ENCODE results near the gene SDF4. TPM values are rescaled to one million over a fixed set of nuclear protein-coding genes. Genes with fewer than 3 reads are reported as not detected.

The SDF4 gene
- polyA plus RNA-seq, 12 donors: 71.1 to 160 (median 81.8) TPM; not detected in 1

DNA sequence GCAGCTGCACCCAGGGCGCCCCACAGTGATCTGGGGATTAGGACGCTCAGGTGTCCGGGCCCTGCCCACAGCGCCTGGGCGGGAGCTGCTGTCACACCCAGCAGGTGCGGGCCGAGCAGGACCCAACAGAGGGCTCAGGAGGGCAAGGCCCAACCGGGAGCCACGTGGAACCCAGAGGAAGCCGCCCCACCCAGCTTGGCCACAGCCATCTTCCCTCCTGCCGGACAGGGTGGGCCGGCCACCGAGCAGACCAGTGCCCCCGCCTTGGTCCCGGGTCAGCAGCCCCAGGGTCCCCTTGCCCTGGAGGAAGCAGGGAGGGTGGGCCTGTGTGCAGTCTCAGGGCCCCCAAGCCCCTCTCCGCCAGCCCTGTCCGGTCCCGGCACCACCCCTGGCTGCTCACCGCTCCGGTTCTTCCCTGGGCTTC, 64.4 kb downstream of the SDF4 start:
- DNase-seq: no peak

Other genes starting within 250 kb of the SDF4 start
- 1 to 10 TPM in 9 of 12 donors, under 1 TPM in 1, not detected in 2; 0.73 to 5.3 (median 1.7) TPM for gene PERM1, start 249.9 kb downstream of the SDF4 start, polyA plus RNA-seq (ENCODE audit: insufficient read length in 12 of 12)
- gene HES4, start 231.9 kb downstream of the SDF4 start, polyA plus RNA-seq (ENCODE audit: insufficient read length in 12 of 12): 10 to 100 TPM in 7 of 12 donors, 1 to 10 TPM in 4, not detected in 1; 6.4 to 34.3 (median 10.3) TPM
- 10 to 100 TPM in 1 of 12 donors, 1 to 10 TPM in 10, not detected in 1; 5.0 to 28.8 (median 6.8) TPM for gene ISG15, start 218.5 kb downstream of the SDF4 start, polyA plus RNA-seq (ENCODE audit: insufficient read length in 12 of 12)
- 10 to 100 TPM in 11 of 12 donors, not detected in 1; 26.2 to 84.3 (median 35.7) TPM for gene AGRN, start 211.9 kb downstream of the SDF4 start, polyA plus RNA-seq (ENCODE audit: insufficient read length in 12 of 12)
- under 1 TPM in 5 of 12 donors, not detected in 7; 0.09 to 0.43 (median 0.13) TPM for gene RNF223, start 157.7 kb downstream of the SDF4 start, polyA plus RNA-seq (ENCODE audit: insufficient read length in 12 of 12)
- 10 to 100 TPM in 1 of 12 donors, 1 to 10 TPM in 10, not detected in 1; 3.5 to 11.4 (median 5.6) TPM for gene C1orf159, start 115.9 kb downstream of the SDF4 start, polyA plus RNA-seq (ENCODE audit: insufficient read length in 12 of 12)
- under 1 TPM in 7 of 12 donors, not detected in 5; 0.10 to 0.72 (median 0.33) TPM for gene TTLL10, start 58.1 kb downstream of the SDF4 start, polyA plus RNA-seq (ENCODE audit: insufficient read length in 12 of 12)
- gene TNFRSF18, start 25.4 kb downstream of the SDF4 start, polyA plus RNA-seq (ENCODE audit: insufficient read length in 12 of 12): 1 to 10 TPM in 9 of 12 donors, under 1 TPM in 1, not detected in 2; 0.87 to 4.2 (median 2.6) TPM
- gene TNFRSF4, start 17.8 kb downstream of the SDF4 start, polyA plus RNA-seq (ENCODE audit: insufficient read length in 12 of 12): 1 to 10 TPM in 10 of 12 donors, not detected in 2; 1.1 to 2.5 (median 1.7) TPM
- 100 to 1,000 TPM in 1 of 12 donors, 10 to 100 TPM in 11; 12.3 to 155 (median 16.1) TPM for gene B3GALT6, start 236 bp upstream of the SDF4 start, polyA plus RNA-seq (ENCODE audit: insufficient read length in 12 of 12)
- 1 to 10 TPM in 10 of 12 donors, not detected in 2; 2.0 to 5.4 (median 2.4) TPM for gene C1QTNF12, start 14.7 kb upstream of the SDF4 start, polyA plus RNA-seq (ENCODE audit: insufficient read length in 12 of 12)
- gene UBE2J2, start 41.9 kb upstream of the SDF4 start, polyA plus RNA-seq (ENCODE audit: insufficient read length in 12 of 12): 10 to 100 TPM in 11 of 12 donors, not detected in 1; 28.1 to 52.6 (median 37.7) TPM
- gene SCNN1D, start 48.4 kb upstream of the SDF4 start, polyA plus RNA-seq (ENCODE audit: insufficient read length in 12 of 12): 10 to 100 TPM in 1 of 12 donors, 1 to 10 TPM in 10, not detected in 1; 2.4 to 10.0 (median 4.3) TPM
- gene ACAP3, start 75.9 kb upstream of the SDF4 start, polyA plus RNA-seq (ENCODE audit: insufficient read length in 12 of 12): 10 to 100 TPM in 11 of 12 donors, not detected in 1; 27.5 to 88.5 (median 36.2) TPM
- 1 to 10 TPM in 10 of 12 donors, not detected in 2; 3.3 to 8.0 (median 5.2) TPM for gene PUSL1, start 76.6 kb upstream of the SDF4 start, polyA plus RNA-seq (ENCODE audit: insufficient read length in 12 of 12)
- 100 to 1,000 TPM in 2 of 12 donors, 10 to 100 TPM in 9, not detected in 1; 60.1 to 138 (median 75.5) TPM for gene INTS11, start 92.7 kb upstream of the SDF4 start, polyA plus RNA-seq (ENCODE audit: insufficient read length in 12 of 12)
- gene CPTP, start 92.8 kb upstream of the SDF4 start, polyA plus RNA-seq (ENCODE audit: insufficient read length in 12 of 12): 10 to 100 TPM in 11 of 12 donors, not detected in 1; 10.5 to 22.7 (median 13.5) TPM
- gene TAS1R3, start 99.3 kb upstream of the SDF4 start, polyA plus RNA-seq (ENCODE audit: insufficient read length in 12 of 12): 1 to 10 TPM in 10 of 12 donors, not detected in 2; 1.0 to 4.6 (median 2.1) TPM
- 10 to 100 TPM in 11 of 12 donors, not detected in 1; 24.2 to 54.3 (median 33.0) TPM for gene DVL1, start 117.4 kb upstream of the SDF4 start, polyA plus RNA-seq (ENCODE audit: insufficient read length in 12 of 12)
- 100 to 1,000 TPM in 2 of 12 donors, 10 to 100 TPM in 9, not detected in 1; 48.9 to 192 (median 66.7) TPM for gene MXRA8, start 126.6 kb upstream of the SDF4 start, polyA plus RNA-seq (ENCODE audit: insufficient read length in 12 of 12)
- gene AURKAIP1, start 143.2 kb upstream of the SDF4 start, polyA plus RNA-seq (ENCODE audit: insufficient read length in 12 of 12): 10 to 100 TPM in 11 of 12 donors, not detected in 1; 42.4 to 71.8 (median 52.7) TPM
- 100 to 1,000 TPM in 11 of 12 donors, not detected in 1; 116 to 262 (median 151) TPM for gene CCNL2, start 167.3 kb upstream of the SDF4 start, polyA plus RNA-seq (ENCODE audit: insufficient read length in 12 of 12)
- 100 to 1,000 TPM in 9 of 12 donors, 10 to 100 TPM in 2, not detected in 1; 96.9 to 118 (median 106) TPM for gene MRPL20, start 175.3 kb upstream of the SDF4 start, polyA plus RNA-seq (ENCODE audit: insufficient read length in 12 of 12)
- gene ANKRD65, start 189.3 kb upstream of the SDF4 start, polyA plus RNA-seq (ENCODE audit: insufficient read length in 12 of 12): 10 to 100 TPM in 10 of 12 donors, 1 to 10 TPM in 1, not detected in 1; 9.0 to 27.8 (median 13.8) TPM
- gene VWA1, start 203.7 kb upstream of the SDF4 start, polyA plus RNA-seq (ENCODE audit: insufficient read length in 12 of 12): 100 to 1,000 TPM in 1 of 12 donors, 10 to 100 TPM in 11; 37.0 to 205 (median 46.0) TPM
- 1 to 10 TPM in 1 of 12 donors, under 1 TPM in 9, not detected in 2; 0.33 to 2.8 (median 0.64) TPM for gene ATAD3C, start 217.7 kb upstream of the SDF4 start, polyA plus RNA-seq (ENCODE audit: insufficient read length in 12 of 12)
- gene ATAD3B, start 239.8 kb upstream of the SDF4 start, polyA plus RNA-seq (ENCODE audit: insufficient read length in 12 of 12): 10 to 100 TPM in 7 of 12 donors, 1 to 10 TPM in 4, not detected in 1; 5.7 to 50.0 (median 10.4) TPM